ENCODE results near the gene TMSB4X.

DNA sequence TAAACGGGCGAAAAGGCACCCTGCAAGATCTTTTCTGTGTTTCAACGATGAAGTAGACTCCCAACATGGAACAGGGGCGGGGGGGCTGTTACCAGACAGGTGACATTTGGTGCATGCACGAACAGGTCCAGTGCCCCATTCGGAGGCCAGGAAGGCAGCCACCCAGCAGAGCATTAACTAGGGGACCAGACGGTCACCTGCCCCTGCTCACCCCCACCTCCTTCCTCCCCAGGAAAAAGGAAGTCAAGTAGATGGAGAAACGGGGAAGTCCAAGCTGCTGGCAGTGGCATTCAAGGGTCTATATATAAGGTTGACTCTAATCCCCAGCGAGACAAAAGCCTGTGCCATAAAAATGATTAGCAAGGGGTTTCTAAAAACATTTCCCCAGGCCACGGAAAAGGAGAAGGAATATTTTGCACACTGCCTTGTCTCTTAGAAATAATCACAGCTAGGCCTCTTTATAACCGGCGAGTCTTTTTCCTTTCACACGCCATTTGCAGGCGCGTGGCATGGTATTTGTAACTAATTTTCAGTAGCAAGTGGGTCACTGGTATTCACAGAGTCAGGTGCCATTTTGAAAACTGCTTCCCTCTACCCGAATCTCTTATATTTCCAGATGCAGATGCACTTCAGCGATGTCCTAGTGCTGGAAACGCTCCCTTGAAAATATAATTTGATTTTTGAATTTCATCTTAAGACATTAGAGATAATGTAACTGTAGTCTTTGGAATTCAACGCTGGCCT is 1.2 kb upstream of the TMSB4X start:
- TF ChIP-seq, protein P1, sequence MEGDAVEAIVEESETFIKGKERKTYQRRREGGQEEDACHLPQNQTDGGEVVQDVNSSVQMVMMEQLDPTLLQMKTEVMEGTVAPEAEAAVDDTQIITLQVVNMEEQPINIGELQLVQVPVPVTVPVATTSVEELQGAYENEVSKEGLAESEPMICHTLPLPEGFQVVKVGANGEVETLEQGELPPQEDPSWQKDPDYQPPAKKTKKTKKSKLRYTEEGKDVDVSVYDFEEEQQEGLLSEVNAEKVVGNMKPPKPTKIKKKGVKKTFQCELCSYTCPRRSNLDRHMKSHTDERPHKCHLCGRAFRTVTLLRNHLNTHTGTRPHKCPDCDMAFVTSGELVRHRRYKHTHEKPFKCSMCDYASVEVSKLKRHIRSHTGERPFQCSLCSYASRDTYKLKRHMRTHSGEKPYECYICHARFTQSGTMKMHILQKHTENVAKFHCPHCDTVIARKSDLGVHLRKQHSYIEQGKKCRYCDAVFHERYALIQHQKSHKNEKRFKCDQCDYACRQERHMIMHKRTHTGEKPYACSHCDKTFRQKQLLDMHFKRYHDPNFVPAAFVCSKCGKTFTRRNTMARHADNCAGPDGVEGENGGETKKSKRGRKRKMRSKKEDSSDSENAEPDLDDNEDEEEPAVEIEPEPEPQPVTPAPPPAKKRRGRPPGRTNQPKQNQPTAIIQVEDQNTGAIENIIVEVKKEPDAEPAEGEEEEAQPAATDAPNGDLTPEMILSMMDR (IDR thresholded peaks at IDR 0.05; ENCODE audit: low read length) = no peak
- no peak for TF ChIP-seq EZH2 (IDR thresholded peaks at IDR 0.05; ENCODE audit: borderline replicate concordance, low read length)
